CD1c-positive myeloid dendritic cell (primary cell): ENCODE data around the gene RPS6KA2.

ENCODE experiments used
- DNase-seq: peaks from one replicate; pipeline ENCODE4 v3.0.0-alpha.2; 2016; ENCODE audit errors: extremely low spot score

The RPS6KA2 gene

GRCh38 chr6:166656230-166657151 lies 29.4 kb upstream of the RPS6KA2 start:
- peak; percentile 9 for DNase-seq

DNA sequence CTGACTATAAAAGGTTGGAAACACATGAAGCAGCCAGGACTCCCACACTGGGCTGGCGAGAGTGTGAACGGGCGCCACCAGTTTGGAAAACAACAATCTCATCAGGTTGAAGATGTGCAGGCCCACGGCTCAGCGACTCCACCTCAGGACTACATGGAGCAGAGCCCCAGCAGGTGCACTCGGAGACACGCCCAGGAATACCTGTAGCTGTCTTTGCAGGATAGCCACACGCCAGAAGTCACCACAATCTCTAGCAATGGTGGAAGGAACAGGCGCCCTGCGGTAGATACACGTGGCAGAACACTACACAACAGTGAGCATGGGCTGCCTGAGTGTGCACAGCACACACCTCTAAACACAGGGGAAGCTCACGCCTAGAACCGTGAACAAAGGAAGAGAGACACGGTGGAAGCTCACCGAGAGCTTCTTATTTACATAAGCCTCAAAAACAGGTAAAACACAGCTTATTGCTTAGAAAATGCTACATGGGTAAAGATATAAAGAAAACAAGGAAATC lies 28.7 kb upstream of the RPS6KA2 start:
- DNase-seq, result no peak

GRCh38 chr6:166655251-166655650 lies 28.2 kb upstream of the RPS6KA2 start:
- DNase-seq, result no peak

- DNase-seq, result no peak
Measured at GRCh38 chr6:166654573-166654972, 27.5 kb upstream of the RPS6KA2 start.

DNA sequence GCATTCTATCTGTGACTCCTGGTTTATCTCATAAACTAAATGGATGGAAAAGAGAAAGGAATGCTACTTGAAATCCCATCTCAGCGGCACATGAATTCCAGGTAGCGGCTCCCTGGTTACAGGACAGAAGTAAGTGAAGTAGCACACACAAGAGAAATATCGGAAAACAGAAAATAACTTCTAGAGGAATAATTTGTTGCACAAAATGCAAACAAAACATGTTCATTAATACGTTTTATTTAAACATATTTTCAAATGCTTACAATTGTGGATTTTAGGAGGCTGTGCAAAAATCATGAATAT lies 26.5 kb upstream of the RPS6KA2 start:
- no peak for DNase-seq

GRCh38 chr6:166650824-166651807 lies 24.1 kb upstream of the RPS6KA2 start:
- DNase-seq, result no peak

DNA sequence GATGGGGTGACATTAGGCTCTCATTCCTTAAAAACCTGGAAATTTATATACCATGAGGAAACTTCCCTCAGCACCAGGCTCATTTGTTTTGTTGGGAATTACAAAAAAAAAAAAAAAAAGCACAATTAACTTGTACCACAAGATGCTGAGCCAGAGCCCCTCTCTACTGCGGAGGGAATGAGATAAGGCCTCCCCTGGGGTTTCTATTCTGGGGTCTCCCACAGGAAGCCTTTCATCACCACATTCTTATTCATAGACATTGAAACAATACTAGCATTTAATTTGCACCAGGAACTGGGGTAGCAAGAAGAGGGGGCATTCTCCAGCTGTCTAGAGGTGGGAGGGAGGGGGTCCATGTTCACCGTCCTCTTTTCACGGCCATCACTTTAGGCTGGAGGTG lies 23.0 kb upstream of the RPS6KA2 start:
- no peak for DNase-seq

DNA sequence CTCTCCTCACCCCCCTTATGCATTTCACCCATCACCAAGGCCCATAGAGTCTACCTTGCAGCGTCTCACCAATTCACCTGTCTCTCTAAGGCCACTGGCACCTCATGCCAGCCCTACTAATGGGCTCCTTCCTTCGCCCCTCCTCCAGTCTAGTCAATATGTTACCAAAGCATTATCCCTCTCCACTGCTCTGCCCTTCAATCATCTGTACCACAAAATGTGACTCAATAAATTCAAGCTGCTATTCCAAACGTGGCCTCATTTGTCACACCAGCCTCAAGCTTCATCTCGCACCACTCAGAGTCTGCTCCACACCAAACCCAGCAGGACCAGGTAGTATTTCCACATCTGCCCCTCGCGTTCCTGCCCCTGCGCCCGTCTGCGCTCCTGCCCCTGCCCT lies 21.8 kb upstream of the RPS6KA2 start:
- DNase-seq, result no peak

- DNase-seq, result no peak
Measured at GRCh38 chr6:166647896-166648295, 20.8 kb upstream of the RPS6KA2 start.

DNA sequence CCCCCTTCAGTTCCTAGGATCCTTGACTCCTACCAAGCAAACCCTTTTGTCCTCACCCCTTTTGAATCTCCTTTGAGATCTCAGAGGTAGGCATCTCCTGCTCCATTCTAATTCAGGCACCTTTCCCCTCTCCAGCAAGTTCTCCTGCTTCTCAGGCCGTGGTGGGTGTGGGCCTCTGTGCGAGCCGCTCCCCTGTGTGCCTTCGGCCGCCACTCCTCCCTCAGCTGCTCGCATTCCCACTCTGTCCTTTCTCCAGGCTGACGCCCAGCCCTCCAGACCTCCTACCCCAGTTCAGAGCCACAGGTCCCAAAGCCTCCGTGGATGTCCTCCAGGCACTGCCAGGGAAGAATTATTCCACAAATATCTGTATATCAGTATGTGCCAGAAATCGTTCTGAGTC lies 19.7 kb upstream of the RPS6KA2 start:
- no peak for DNase-seq

DNA sequence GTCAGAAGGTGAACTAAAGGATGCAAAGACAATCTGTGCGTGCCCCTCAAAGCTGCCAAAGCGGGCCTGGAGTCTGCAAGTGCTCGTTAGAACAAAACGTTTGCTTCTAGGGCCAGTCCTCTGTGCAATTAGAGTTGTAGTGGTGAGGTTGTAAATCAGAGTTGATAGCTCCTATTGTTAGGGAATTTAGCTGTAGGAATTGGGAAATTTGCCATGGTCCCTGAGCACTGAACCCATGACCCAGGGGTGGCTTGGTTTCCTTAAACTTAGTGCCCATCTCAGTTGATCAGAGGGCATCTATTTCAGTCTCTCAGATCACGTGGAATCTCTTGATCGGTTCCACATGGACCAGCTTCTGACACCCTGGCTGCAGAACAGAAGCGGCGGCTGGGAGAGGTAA lies 18.8 kb upstream of the RPS6KA2 start:
- no peak for DNase-seq

DNA sequence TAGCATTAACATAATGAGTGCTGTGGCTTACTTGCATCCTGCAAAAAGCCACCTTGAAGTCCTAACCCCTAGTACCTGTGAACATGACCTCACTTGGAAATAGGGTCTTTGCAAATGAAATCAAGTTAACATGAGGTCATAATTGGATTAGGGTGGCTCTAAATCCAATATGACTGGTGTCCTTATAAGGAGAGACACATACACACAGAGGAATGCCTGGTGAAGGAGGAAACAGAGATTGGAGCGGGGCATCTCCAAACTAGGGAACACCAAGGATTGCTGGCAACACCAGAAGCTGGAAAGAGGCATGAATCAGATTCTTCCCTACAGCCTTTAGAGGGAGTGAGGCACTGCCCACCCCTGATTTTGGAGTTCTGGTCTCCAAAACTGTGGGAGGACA lies 17.6 kb upstream of the RPS6KA2 start:
- DNase-seq, result no peak

GRCh38 chr6:166643891-166644590 lies 17.0 kb upstream of the RPS6KA2 start:
- DNase-seq, result no peak

DNA sequence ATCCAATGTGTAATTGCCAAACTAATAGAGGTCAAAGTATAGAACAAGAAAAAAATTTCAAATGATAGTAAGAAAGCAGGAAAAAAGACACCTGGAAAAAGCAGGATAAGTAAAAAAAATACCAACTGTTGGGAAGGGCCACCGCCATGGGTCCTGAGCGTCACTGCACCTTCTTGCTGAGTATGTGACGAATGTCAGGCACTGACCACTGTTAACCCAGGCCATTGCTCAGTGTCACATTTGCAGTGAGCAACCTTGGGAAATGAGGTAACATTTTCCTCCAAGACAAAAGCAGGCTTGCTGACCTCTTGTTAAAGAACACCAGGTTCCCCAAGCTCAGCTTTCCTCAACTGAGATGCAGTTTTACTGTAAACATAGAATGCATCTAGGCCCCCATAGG lies 15.6 kb upstream of the RPS6KA2 start:
- DNase-seq, result no peak

DNA sequence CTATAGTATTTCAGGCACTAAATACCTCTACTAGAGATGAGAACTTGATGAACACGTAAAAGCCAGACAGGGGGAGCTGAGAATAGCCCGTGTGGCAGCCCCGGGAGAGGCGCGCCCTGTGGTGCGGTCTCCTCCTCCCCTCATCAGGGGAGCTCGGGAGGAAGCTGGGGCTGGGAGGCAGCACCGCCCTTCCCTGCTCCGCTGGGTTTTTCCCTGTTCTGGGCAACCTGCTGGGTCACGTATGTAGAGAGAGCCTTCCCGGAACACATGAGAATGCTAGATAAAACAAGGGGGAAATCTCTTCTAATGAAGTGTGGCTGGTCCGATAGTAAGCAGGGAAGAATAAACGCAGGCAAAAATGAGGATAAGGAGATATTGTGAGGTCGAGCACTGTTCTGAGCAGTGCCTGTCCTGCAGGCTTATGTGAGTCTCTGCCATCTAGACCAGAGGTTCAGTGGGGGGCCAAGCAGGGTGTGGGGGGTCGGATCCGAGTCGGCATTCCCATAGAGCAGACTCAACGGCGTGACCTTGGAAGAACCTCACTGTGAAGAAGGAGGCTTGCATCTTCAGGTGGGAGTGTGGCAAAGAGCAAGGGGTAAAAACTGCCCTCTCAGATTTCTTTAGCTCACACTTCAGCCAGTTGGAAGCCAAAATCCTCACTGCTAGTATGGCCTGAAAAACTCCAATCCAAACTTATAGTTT lies 13.4 kb upstream of the RPS6KA2 start:
- DNase-seq, result peak; percentile 9

DNA sequence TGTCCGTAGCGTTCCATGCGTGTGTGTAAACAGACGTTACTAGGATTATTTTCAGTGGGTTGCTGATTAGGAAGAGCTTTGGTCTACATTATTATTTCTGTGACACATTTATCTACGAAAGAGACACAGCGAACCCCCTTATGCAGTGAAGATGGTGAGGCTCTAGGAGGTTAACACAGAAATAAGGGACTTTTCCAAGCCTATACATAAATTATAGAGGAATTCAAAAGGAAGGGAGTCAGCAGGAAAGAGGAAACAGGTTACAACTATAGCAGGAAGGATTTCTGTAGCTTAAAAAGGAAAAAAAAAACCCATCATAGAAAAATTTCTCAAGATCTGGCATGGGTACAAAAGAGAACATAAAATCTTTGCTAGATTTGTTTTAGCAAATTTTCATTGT lies 12.9 kb upstream of the RPS6KA2 start:
- no peak for DNase-seq

DNA sequence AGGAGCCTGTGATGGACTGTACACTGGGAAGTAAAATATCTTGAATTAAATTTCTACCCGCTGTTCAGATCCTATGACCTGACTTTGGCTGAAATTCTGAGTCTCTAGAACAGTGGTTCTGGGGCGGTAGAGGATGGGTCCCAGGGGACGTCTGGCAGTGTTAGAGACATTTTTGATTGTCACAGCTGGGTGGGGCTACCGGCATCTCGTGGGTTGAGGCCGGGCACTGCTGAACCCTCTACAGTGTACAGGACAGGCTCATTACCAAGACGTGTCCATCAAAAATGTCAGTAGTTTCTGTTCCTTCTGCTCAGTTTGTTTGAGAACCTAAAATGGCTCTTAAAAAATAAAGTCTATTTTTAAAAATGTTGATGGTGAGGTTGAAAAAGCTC lies 11.5 kb upstream of the RPS6KA2 start:
- no peak for DNase-seq

GRCh38 chr6:166637812-166638572 lies 10.9 kb upstream of the RPS6KA2 start:
- no peak for DNase-seq

- no peak for DNase-seq
Measured at GRCh38 chr6:166636934-166637333, 9.9 kb upstream of the RPS6KA2 start.

DNA sequence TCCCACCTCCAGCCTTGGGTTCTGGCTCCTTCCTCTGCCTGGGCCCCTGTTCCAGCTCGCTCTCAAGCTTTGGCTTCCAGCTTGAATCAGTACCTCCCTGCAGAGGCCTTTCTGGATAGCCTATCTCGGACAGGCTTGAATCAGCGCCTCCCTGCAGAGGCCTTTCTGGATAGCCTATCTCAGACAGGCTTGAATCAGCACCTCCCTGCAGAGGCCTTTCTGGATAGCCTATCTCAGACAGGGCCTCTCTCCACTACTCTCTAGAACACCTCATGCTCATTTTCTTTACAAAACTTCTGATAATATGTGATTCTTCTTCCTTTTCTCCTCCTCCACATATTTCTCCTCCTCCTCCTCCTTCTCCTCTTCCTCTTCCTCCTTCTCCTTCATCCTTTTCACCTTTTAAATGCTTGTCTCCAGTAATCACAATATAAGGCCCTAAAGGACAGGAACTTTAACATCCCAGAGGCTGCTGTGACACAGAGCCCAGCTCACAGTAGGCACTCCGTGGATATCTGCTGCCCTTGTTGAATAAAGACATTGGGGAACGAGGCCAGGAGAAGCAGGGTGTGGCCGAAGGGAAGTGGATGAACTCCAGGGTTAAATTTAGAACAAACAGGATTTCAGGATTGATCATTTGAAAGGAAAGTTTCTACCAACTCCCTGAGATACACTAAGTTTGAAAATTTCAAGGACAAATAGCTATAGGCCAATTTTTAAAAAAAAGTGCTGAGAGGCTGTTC lies 9.3 kb upstream of the RPS6KA2 start:
- no peak for DNase-seq
